H1 (cell line): Measurements from ENCODE around the gene TMEM121B. TPM values are rescaled to one million over a fixed set of nuclear protein-coding genes. Genes with fewer than 3 reads are reported as not detected.

Experiments
- CTCF ChIA-PET: fragments of 300-600 bp; sonication (Branson Sonifier 250); formaldehyde crosslinking; loops from one replicate; lab custom pipeline; 2021; ENCODE audit not compliant: partially characterized antibody; lab: Charles Lee
- POLR2A ChIA-PET: fragments of 300-600 bp; sonication (Branson Sonifier 250); formaldehyde crosslinking; loops from one replicate; lab custom pipeline; 2021; ENCODE audit warnings: inconsistent platforms; ENCODE audit not compliant: partially characterized antibody; lab: Charles Lee
- DNase-seq, 2 experiments: peaks; one replicate each; pipeline versions ENCODE4 v3.0.0 to v3.0.0-alpha.2; 2010 to 2022; ENCODE audit warnings: low spot score in 2 of 2, low read depth in 1 of 2, mixed read lengths in 1 of 2
- FAIRE-seq: peaks from 2 replicates; lab custom pipeline; 2011; peaks lifted over from hg19 to GRCh38; lab: Jason Lieb, UNC
- H2AFZ ChIP-seq: 2 replicates; pipeline ENCODE4 v1.8.1; 2012; ENCODE audit warnings: low read length, inconsistent platforms
- H2AK5ac ChIP-seq: 2 replicates; pipeline ENCODE4 v1.6.1; 2013; ENCODE audit warnings: low read depth, low read length
- H2BK120ac ChIP-seq: replicated peaks from 2 replicates; pipeline ENCODE3; 2013; ENCODE audit warnings: low read depth, low read length, inconsistent platforms
- H2BK12ac ChIP-seq: 2 replicates; pipeline ENCODE4 v1.6.1; 2013; ENCODE audit warnings: low read depth, low read length
- H2BK15ac ChIP-seq: 2 replicates; pipeline ENCODE4 v1.6.1; 2013; ENCODE audit warnings: low read length
- H2BK20ac ChIP-seq: 2 replicates; pipeline ENCODE4 v1.6.1; 2013; ENCODE audit warnings: low read length
- H2BK5ac ChIP-seq: 2 replicates; pipeline ENCODE4 v1.6.1; 2013; ENCODE audit warnings: low read depth, low read length
- H3K14ac ChIP-seq: 2 replicates; pipeline ENCODE4 v1.6.1; 2013; ENCODE audit warnings: inconsistent platforms; ENCODE audit not compliant: insufficient read length
- H3K18ac ChIP-seq: 2 replicates; pipeline ENCODE4 v1.6.1; 2013; ENCODE audit warnings: low read length; ENCODE audit errors: extremely low read depth
- H3K23ac ChIP-seq: 2 replicates; pipeline ENCODE4 v1.6.1; 2013; ENCODE audit warnings: inconsistent platforms; ENCODE audit not compliant: insufficient read length
- H3K23me2 ChIP-seq: 2 replicates; pipeline ENCODE4 v1.6.1; 2013; ENCODE audit warnings: low read depth, low read length
- H3K27ac ChIP-seq: 2 replicates; pipeline ENCODE4 v1.6.1; 2011; ENCODE audit warnings: low read depth, low read length, inconsistent platforms
- H3K27me3 ChIP-seq, 4 experiments: replicated peaks in 1 of 4; 1 replicate in 1 of 4; 2 replicates in 3 of 4; pipeline versions ENCODE4 v1.6.1 to v1.8.1; 2011 to 2013; ENCODE audit warnings: low read length in 3 of 4, mild to moderate bottlenecking in 3 of 4, inconsistent platforms in 2 of 4, mixed read lengths in 2 of 4, moderate library complexity in 1 of 4; ENCODE audit not compliant: control insufficient read depth in 3 of 4, insufficient read depth in 3 of 4; ENCODE audit errors: extremely low read depth in 1 of 4
- H3K36me3 ChIP-seq, 4 experiments: 2 replicates each; pipeline versions ENCODE4 v1.6.1 to v1.8.1; 2011 to 2013; ENCODE audit warnings: mild to moderate bottlenecking in 4 of 4, low read length in 3 of 4, moderate library complexity in 2 of 4, control low read depth in 1 of 4, inconsistent platforms in 1 of 4; ENCODE audit not compliant: insufficient read depth in 4 of 4, control insufficient read depth in 2 of 4
- H3K4ac ChIP-seq: replicated peaks from 2 replicates; pipeline ENCODE3; 2013; ENCODE audit warnings: low read length, low read depth, mixed read lengths, inconsistent platforms; ENCODE audit not compliant: insufficient read length
- H3K4me1 ChIP-seq, 4 experiments: replicated peaks in 1 of 4; 1 replicate in 1 of 4; 2 replicates in 3 of 4; pipeline versions ENCODE4 v1.6.1 to v1.8.1; 2011 to 2013; ENCODE audit warnings: low read length in 3 of 4, inconsistent platforms in 2 of 4, mixed read lengths in 1 of 4; ENCODE audit not compliant: insufficient read depth in 4 of 4, control insufficient read depth in 3 of 4
- H3K4me2 ChIP-seq, 2 experiments: 2 replicates each; pipeline versions ENCODE4 v1.6.1 to v1.8.1; 2011 to 2013; ENCODE audit warnings: low read depth in 2 of 2, low read length in 2 of 2, control low read depth in 1 of 2, inconsistent platforms in 1 of 2, mild to moderate bottlenecking in 1 of 2; ENCODE audit not compliant: insufficient read depth in 1 of 2
- H3K4me3 ChIP-seq, 4 experiments: fragments of 200-600, 300-600 bp in 1 of 4; sonication (generic), shearing (Covaris generic), sonication (Bioruptor Twin) in 1 of 4; 2 replicates each; pipeline versions ENCODE4 v1.5.1 to v1.8.1; 2011 to 2016; ENCODE audit warnings: low read length in 4 of 4, low read depth in 3 of 4, control low read depth in 2 of 4, inconsistent platforms in 2 of 4, mild to moderate bottlenecking in 2 of 4, mixed read lengths in 1 of 4, moderate library complexity in 1 of 4; ENCODE audit not compliant: insufficient read depth in 2 of 4; ENCODE audit errors: extremely low read depth in 1 of 4
- H3K56ac ChIP-seq: replicated peaks from 2 replicates; pipeline ENCODE3; 2013; ENCODE audit warnings: low read depth, mild to moderate bottlenecking, mixed read lengths, low read length, inconsistent platforms; ENCODE audit not compliant: insufficient read length
- H3K79me1 ChIP-seq: 2 replicates; pipeline ENCODE4 v1.6.1; 2013; ENCODE audit warnings: low read depth, low read length, control low read depth
- H3K79me2 ChIP-seq, 2 experiments: 2 replicates each; pipeline versions ENCODE4 v1.6.1 to v1.8.1; 2012 to 2013; ENCODE audit warnings: low read length in 2 of 2, mild to moderate bottlenecking in 2 of 2, inconsistent platforms in 1 of 2; ENCODE audit not compliant: insufficient read depth in 2 of 2, control insufficient read depth in 1 of 2
- H3K9ac ChIP-seq, 4 experiments: replicated peaks in 1 of 4; 1 replicate in 1 of 4; 2 replicates in 3 of 4; pipeline versions ENCODE4 v1.6.1 to v1.8.1; 2011 to 2013; ENCODE audit warnings: low read depth in 3 of 4, low read length in 3 of 4, control low read depth in 2 of 4, mild to moderate bottlenecking in 2 of 4, moderate library complexity in 2 of 4, inconsistent platforms in 1 of 4; ENCODE audit errors: extremely low read depth in 1 of 4
- H3K9me3 ChIP-seq, 2 experiments: 2 replicates each; pipeline versions ENCODE4 v1.6.1 to v1.8.1; 2012 to 2013; ENCODE audit warnings: mild to moderate bottlenecking in 2 of 2, moderate library complexity in 2 of 2, control low read depth in 1 of 2, inconsistent platforms in 1 of 2, low read depth in 1 of 2, low read length in 1 of 2, mixed read lengths in 1 of 2; ENCODE audit not compliant: insufficient read depth in 2 of 2
- H4K20me1 ChIP-seq, 2 experiments: replicated peaks in 1 of 2; 2 replicates each; pipeline versions ENCODE3 to v1.8.1; 2011 to 2013; ENCODE audit warnings: inconsistent platforms in 2 of 2, low read length in 2 of 2, mild to moderate bottlenecking in 1 of 2; ENCODE audit not compliant: insufficient read depth in 2 of 2, control insufficient read depth in 1 of 2
- H4K5ac ChIP-seq: 2 replicates; pipeline ENCODE4 v1.6.1; 2013; ENCODE audit warnings: low read length, low read depth, mixed read lengths, inconsistent platforms; ENCODE audit not compliant: insufficient read length
- H4K8ac ChIP-seq: 2 replicates; pipeline ENCODE4 v1.8.0; 2013; ENCODE audit warnings: mild to moderate bottlenecking, moderate library complexity, low read length, inconsistent platforms; ENCODE audit not compliant: insufficient read depth; ENCODE audit errors: extremely low read depth
- H4K91ac ChIP-seq: replicated peaks from 2 replicates; pipeline ENCODE3; 2013; ENCODE audit warnings: low read length, mixed read lengths, inconsistent platforms; ENCODE audit not compliant: insufficient read length
- ASH2L ChIP-seq: fragments of 200-600, 300-600 bp; sonication (generic); IDR thresholded peaks from one replicate; pipeline ENCODE4 v1.7.1; 2017; ENCODE audit warnings: low read length
- CREB1 ChIP-seq: IDR thresholded peaks from 2 replicates; pipeline ENCODE4 v1.6.1; 2012; ENCODE audit warnings: inconsistent platforms
- KDM4A ChIP-seq: IDR thresholded peaks from one replicate; pipeline ENCODE4 v1.7.1; 2012; ENCODE audit warnings: low read depth, mild to moderate bottlenecking, moderate library complexity, low read length, inconsistent platforms; ENCODE audit not compliant: severe bottlenecking
- KDM5A ChIP-seq: fragments of 200-600 bp; IDR thresholded peaks from 2 replicates; pipeline ENCODE4 v1.7.1; 2012; ENCODE audit warnings: mild to moderate bottlenecking, low read length, inconsistent platforms, mixed read lengths
- TAF1 ChIP-seq: IDR thresholded peaks from 2 replicates; pipeline ENCODE4 v1.6.1; 2011; ENCODE audit warnings: mild to moderate bottlenecking, low read depth, low read length
- WGBS, 2 experiments: shearing (Covaris generic) in 1 of 2; methylation state at CpG; one replicate each; pipeline versions ENCODE4 v1.1.6 to v1.1.7; 2013 to 2015; ENCODE audit warnings: low lambda C conversion rate in 2 of 2, mixed read lengths in 2 of 2, inconsistent platforms in 1 of 2, low coverage in 1 of 2, missing lambda C conversion rate in 1 of 2; ENCODE audit not compliant: insufficient replicate concordance in 2 of 2, insufficient coverage in 1 of 2, insufficient read length in 1 of 2; ENCODE audit errors: extremely low coverage in 1 of 2, missing lambda C conversion rate in 1 of 2; 5-methylcytosine and 5-hydroxymethylcytosine counted together
- long read RNA-seq, 2 experiments: library from RNA in 1 of 2; library from capped mRNA in 1 of 2; stranded (forward); transcript quantifications; one replicate each; pipeline ENCODE4 v2.0.0, GENCODE V29; 2021; ENCODE audit warnings: inconsistent platforms in 1 of 2
- polyA minus RNA-seq, 3 experiments: library from RNA; depleted of rRNA, polyadenylated mRNA; stranded (reverse); fragments of >200 nt; gene quantifications; 1 replicate in 2 of 3; 2 replicates in 1 of 3; pipeline ENCODE4 v1.2.3, GENCODE V29; 2011
- polyA plus RNA-seq, 7 experiments: library from polyadenylated mRNA; depleted of rRNA in 3 of 7; stranded (reverse) in 5 of 7; unstranded in 2 of 7; fragments of >200 nt in 5 of 7; fragments of 200-250 nt in 2 of 7; gene quantifications; 1 replicate in 5 of 7; 2 replicates in 1 of 7; 4 replicates in 1 of 7; pipeline versions ENCODE4 v1.2.1 to v1.2.3, GENCODE V29; 2011 to 2013; ENCODE audit warnings: missing spikeins in 2 of 7, mixed read lengths in 2 of 7
- total RNA-seq: library from RNA; stranded (reverse); fragmentation: NEBNext Ultra II Directional; extraction: Animal tissue kit (Norgen Biotek cat#: 25700); gene quantifications from 2 replicates; pipeline ENCODE4 v1.2.1, GENCODE V29; 2021
- TF ChIP-seq, protein P1 (sequence below): IDR thresholded peaks from 2 replicates; pipeline ENCODE4 v1.6.1; 2012; ENCODE audit warnings: inconsistent platforms

TMEM121B gene
- total RNA-seq (6.7 and 6.9 TPM in 2 replicates), polyA plus RNA-seq (2011; rRNA removed) (4.3 and 4.9 TPM in 2 replicates), polyA minus RNA-seq (2011; rRNA and poly(A)+ RNA removed) (4.7 and 6.0 TPM in 2 replicates)
- 2.8 TPM for polyA plus RNA-seq (2011; cell fraction: cytosol; rRNA removed)
- 4.8 TPM for polyA plus RNA-seq (2011; cell fraction: nucleus; rRNA removed)
- polyA plus RNA-seq (2012, experiment 1 of 2): 5.9 to 7.5 TPM (median 6.1 TPM) in 4 replicates
- 7.4 TPM for polyA plus RNA-seq (2012, experiment 2 of 2)
- polyA plus RNA-seq (2013, experiment 1 of 2): 7.1 TPM
- 8.0 TPM for polyA plus RNA-seq (2013, experiment 2 of 2)
- polyA minus RNA-seq (2011; cell fraction: cytosol; rRNA and poly(A)+ RNA removed): 3.7 TPM
- 3.5 TPM for polyA minus RNA-seq (2011; cell fraction: nucleus; rRNA and poly(A)+ RNA removed)
- long read RNA-seq, experiment 1, full-length matches to known transcripts: 13 of 13 reads
- long read RNA-seq, experiment 1, partial matches to known transcripts: 0 of 13 reads
- long read RNA-seq, experiment 1, other reads (novel, unspliced or antisense): 0 of 13 reads
- long read RNA-seq, experiment 2: 0 reads

GRCh38 chr22:17121233-17122195, at the start of gene TMEM121B:
TMEM121B (minus strand) TSS chr22:17121360; CDS start chr22:17121127, 233 bp downstream.
- FAIRE-seq: no peak
- 15% methylated on average over 41 of the region's 69 CpGs; no CpG with 5 or more reads in 1 of the 2 experiments for WGBS, 2 experiments
- peak within 1 kb of the TSS; percentile 34 to 71 (median 56) for H3K4me3 ChIP-seq
- TF ChIP-seq ASH2L: no peak
- TF ChIP-seq KDM4A: peak; percentile 57
- peak; percentile 63 for TF ChIP-seq TAF1
- no peak for TF ChIP-seq KDM5A
- TF ChIP-seq CREB1: peak; percentile 89
- TF ChIP-seq, protein P1, sequence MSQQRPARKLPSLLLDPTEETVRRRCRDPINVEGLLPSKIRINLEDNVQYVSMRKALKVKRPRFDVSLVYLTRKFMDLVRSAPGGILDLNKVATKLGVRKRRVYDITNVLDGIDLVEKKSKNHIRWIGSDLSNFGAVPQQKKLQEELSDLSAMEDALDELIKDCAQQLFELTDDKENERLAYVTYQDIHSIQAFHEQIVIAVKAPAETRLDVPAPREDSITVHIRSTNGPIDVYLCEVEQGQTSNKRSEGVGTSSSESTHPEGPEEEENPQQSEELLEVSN: peak; percentile 45

More at GRCh38 chr22:17121233-17122195, at the start of gene TMEM121B:
- Histone ChIP-seq H3K36me3 (no peaks in the 10 kb centered on the region), H3K4me2 (peak within 1 kb of the TSS; percentile 51 to 97), H3K23ac (no peak within 1 kb of the TSS), H3K9ac (peak within 1 kb of the TSS; percentile 12 to 76 (median 64); a peak in 5 of 7 replicates), H4K20me1 (peaks cover 2 to 7% of the 10 kb centered on the region in 2 experiments), H3K79me1 (0 out of 2 replicates have a peak, but pooled peaks cover 4% of the 10 kb centered on the region), H4K5ac (peak within 1 kb of the TSS; percentile 12), H3K27me3 (peaks cover 0 to 4% (median 3%) of the 10 kb centered on the region in 4 experiments; a peak in 4 of 7 replicates), H4K91ac (peak within 1 kb of the TSS; percentile 86), H2BK5ac (peak within 1 kb of the TSS; percentile 66; the same call in 1 of the 2 replicates), H3K27ac (peak within 1 kb of the TSS; percentile 19; the same call in 1 of the 2 replicates), H2BK12ac (peak within 1 kb of the TSS; percentile 97), H3K56ac (no peak within 1 kb of the TSS), H2AFZ (peak within 1 kb of the TSS; percentile 85; the same call in 1 of the 2 replicates), H3K4ac (no peak within 1 kb of the TSS), H2BK15ac (peak within 1 kb of the TSS; percentile 88; the same call in 1 of the 2 replicates), H3K79me2 (no peaks in the 10 kb centered on the region), H3K18ac (peak within 1 kb of the TSS; percentile 81), H2BK120ac (no peak within 1 kb of the TSS), H3K14ac (no peak within 1 kb of the TSS), H2BK20ac (0 out of 2 replicates have a peak within 1 kb of the TSS, but pooled peaks have one; percentile 23), H3K23me2 (peaks cover 6% of the 10 kb centered on the region; the same call in 1 of the 2 replicates), H4K8ac (peak within 1 kb of the TSS; percentile 81), H2AK5ac (peak within 1 kb of the TSS; percentile 77), H3K4me1 (peaks cover 4 to 17% (median 12%) of the 10 kb centered on the region in 4 experiments), H3K9me3 (no peaks in the 10 kb centered on the region)
- POLR2A ChIA-PET: interaction anchor here (0.6 to 2.3 kb wide), 5 partner anchors 10 to 313 kb away, joined by 3 to 8 read pairs (median 6); partner anchors contain the start of gene HDHD5
- DNase-seq: peak; percentile 68 to 92
- CTCF ChIA-PET: interaction anchor here (0.6 to 2.0 kb wide), 5 partner anchors 10 to 245 kb away, joined by 3 to 4 read pairs (median 3); no protein-coding TSS in a partner anchor
